ENCODE results near the gene SPTSSB.

The SPTSSB gene

GRCh38 chr3:161356287-161356686 lies 15.0 kb downstream of the SPTSSB start:
- H3F3A ChIP-seq (ENCODE audit: control insufficient read depth, insufficient read depth): no peaks in the 10 kb centered on the region
- TF ChIP-seq CTCF (IDR thresholded peaks at IDR 0.05; ENCODE audit: low read depth, low read length, poor library complexity, severe bottlenecking): no peak
- TF ChIP-seq EZH2phosphoT487 (IDR thresholded peaks at IDR 0.05; ENCODE audit: borderline replicate concordance, low read length): no peak
- no peaks in the 10 kb centered on the region for H3K4me1 ChIP-seq (ENCODE audit: control insufficient read depth, low read length)
- H3K36me3 ChIP-seq (ENCODE audit: control insufficient read depth, low read length): no peaks in the 10 kb centered on the region
- H3K4me3 ChIP-seq (ENCODE audit: low read length): no peak overlapping the region
- no peak overlapping the region for H3K4me2 ChIP-seq (ENCODE audit: low read length)
- no peaks in the 10 kb centered on the region for H3K9me3 ChIP-seq (ENCODE audit: control insufficient read depth, insufficient read depth, low read length)
- no peaks in the 10 kb centered on the region for H3K9me2 ChIP-seq (replicated peaks; ENCODE audit: control insufficient read depth, low read length)
- H3K79me2 ChIP-seq (ENCODE audit: control insufficient read depth, low read length): no peaks in the 10 kb centered on the region
- no peak overlapping the region for H3K27ac ChIP-seq (ENCODE audit: low read depth, low read length)
- H4K20me1 ChIP-seq (ENCODE audit: control insufficient read depth, insufficient read depth, low read depth, low read length): no peaks in the 10 kb centered on the region
- no peaks in the 10 kb centered on the region; the same call in 1 of the 2 replicates for H3K27me3 ChIP-seq (ENCODE audit: control insufficient read depth, low read length)

- Histone ChIP-seq H3K27ac (ENCODE audit: low read depth, low read length) (no peak overlapping the region), H3K4me3 (ENCODE audit: low read length) (no peak overlapping the region), H3K36me3 (ENCODE audit: control insufficient read depth, low read length) (no peaks in the 10 kb centered on the region), H4K20me1 (ENCODE audit: control insufficient read depth, insufficient read depth, low read depth, low read length) (no peaks in the 10 kb centered on the region), H3K9me2 (replicated peaks; ENCODE audit: control insufficient read depth, low read length) (no peaks in the 10 kb centered on the region), H3K27me3 (ENCODE audit: control insufficient read depth, low read length) (no peaks in the 10 kb centered on the region; the same call in 1 of the 2 replicates), H3K4me1 (ENCODE audit: control insufficient read depth, low read length) (no peaks in the 10 kb centered on the region), H3K79me2 (ENCODE audit: control insufficient read depth, low read length) (no peaks in the 10 kb centered on the region), H3F3A (ENCODE audit: control insufficient read depth, insufficient read depth) (no peaks in the 10 kb centered on the region), H3K4me2 (ENCODE audit: low read length) (no peak overlapping the region), H3K9me3 (ENCODE audit: control insufficient read depth, insufficient read depth, low read length) (no peaks in the 10 kb centered on the region)
- TF ChIP-seq EZH2phosphoT487 (IDR thresholded peaks at IDR 0.05; ENCODE audit: borderline replicate concordance, low read length): no peak
- no peak for TF ChIP-seq CTCF (IDR thresholded peaks at IDR 0.05; ENCODE audit: low read depth, low read length, poor library complexity, severe bottlenecking)
Observed at GRCh38 chr3:161355508-161355907, 15.8 kb downstream of the SPTSSB start.

- Histone ChIP-seq H3K4me1 (ENCODE audit: control insufficient read depth, low read length) (no peaks in the 10 kb centered on the region), H3K9me2 (replicated peaks; ENCODE audit: control insufficient read depth, low read length) (no peaks in the 10 kb centered on the region), H3K9me3 (ENCODE audit: control insufficient read depth, insufficient read depth, low read length) (no peaks in the 10 kb centered on the region), H3K36me3 (ENCODE audit: control insufficient read depth, low read length) (no peaks in the 10 kb centered on the region), H3K4me3 (ENCODE audit: low read length) (no peak overlapping the region), H4K20me1 (ENCODE audit: control insufficient read depth, insufficient read depth, low read depth, low read length) (no peaks in the 10 kb centered on the region), H3K4me2 (ENCODE audit: low read length) (no peak overlapping the region), H3K79me2 (ENCODE audit: control insufficient read depth, low read length) (no peaks in the 10 kb centered on the region), H3K27ac (ENCODE audit: low read depth, low read length) (no peak overlapping the region), H3K27me3 (ENCODE audit: control insufficient read depth, low read length) (peaks cover 4% of the 10 kb centered on the region; the same call in 1 of the 2 replicates), H3F3A (ENCODE audit: control insufficient read depth, insufficient read depth) (no peaks in the 10 kb centered on the region)
- no peak for TF ChIP-seq EZH2phosphoT487 (IDR thresholded peaks at IDR 0.05; ENCODE audit: borderline replicate concordance, low read length)
- no peak for TF ChIP-seq CTCF (IDR thresholded peaks at IDR 0.05; ENCODE audit: low read depth, low read length, poor library complexity, severe bottlenecking)
Observed at GRCh38 chr3:161354554-161354953, 16.8 kb downstream of the SPTSSB start.

Data from DOHH2 (cell line).